SK-N-SH treated with all-trans-retinoic acid at 6 μM for 48 hours (cell line): Measurements from ENCODE around the gene RAD52.

Experiments
- ATAC-seq: fragments of 200-7000 bp; cut with Tn5 transposase; 3 replicates; pipeline ENCODE4 v1.9.1; 2020; ENCODE audit warnings: mild to moderate bottlenecking, moderate library complexity
- ARNTL ChIP-seq: fragments of 450-650 bp; formaldehyde crosslinking; IDR thresholded peaks from 2 replicates; pipeline ENCODE4 v1.5.0; 2020; ENCODE audit warnings: low read depth, mild to moderate bottlenecking, moderate library complexity, borderline replicate concordance
- BACH2 ChIP-seq: fragments of 250-450 bp; sonication (Bioruptor Pico); IDR thresholded peaks from 2 replicates; pipeline ENCODE4 v1.9.0; 2021; ENCODE audit warnings: mild to moderate bottlenecking, borderline replicate concordance
- CREB5 ChIP-seq: fragments of 250-450 bp; sonication (Bioruptor Pico); IDR thresholded peaks from 2 replicates; pipeline ENCODE4 v1.5.1; 2020; ENCODE audit warnings: low read depth, mild to moderate bottlenecking, moderate library complexity
- CSDC2 ChIP-seq: fragments of 250-450 bp; sonication (Bioruptor Pico); IDR thresholded peaks from 2 replicates; pipeline ENCODE4 v1.5.0; 2020; ENCODE audit warnings: mild to moderate bottlenecking, moderate library complexity
- CSRNP3 ChIP-seq: fragments of 250-450 bp; sonication (Bioruptor Pico); IDR thresholded peaks from 2 replicates; pipeline ENCODE4 v1.5.1; 2021; ENCODE audit warnings: mild to moderate bottlenecking, moderate library complexity
- ESRRG ChIP-seq: fragments of 250-450 bp; sonication (Bioruptor Pico); IDR thresholded peaks from 2 replicates; pipeline ENCODE4 v1.6.1; 2021; ENCODE audit warnings: mild to moderate bottlenecking
- OSR1 ChIP-seq: fragments of 250-450 bp; sonication (Bioruptor Pico); IDR thresholded peaks from 2 replicates; pipeline ENCODE4 v1.8.0; 2022; ENCODE audit warnings: moderate library complexity, mild to moderate bottlenecking, inconsistent platforms
- POU6F1 ChIP-seq: fragments of 250-450 bp; sonication (Bioruptor Pico); IDR thresholded peaks from 2 replicates; pipeline ENCODE4 v1.8.0; 2021; ENCODE audit warnings: low read depth, mild to moderate bottlenecking, moderate library complexity, borderline replicate concordance
- RARB ChIP-seq: fragments of 250-450 bp; sonication (Bioruptor Pico); IDR thresholded peaks from 2 replicates; pipeline ENCODE4 v1.8.0; 2021; ENCODE audit warnings: mild to moderate bottlenecking, moderate library complexity
- SNAI2 ChIP-seq: fragments of 250-450 bp; sonication (Bioruptor Pico); IDR thresholded peaks from 2 replicates; pipeline ENCODE4 v1.5.0; 2020; ENCODE audit warnings: mild to moderate bottlenecking, moderate library complexity
- TSHZ2 ChIP-seq: fragments of 250-450 bp; sonication (Bioruptor Pico); IDR thresholded peaks from 2 replicates; pipeline ENCODE4 v1.5.0; 2020; ENCODE audit warnings: mild to moderate bottlenecking, moderate library complexity
- ZC3H10 ChIP-seq: fragments of 250-450 bp; sonication (Bioruptor Pico); IDR thresholded peaks from 2 replicates; pipeline ENCODE4 v1.5.1; 2021; ENCODE audit warnings: mild to moderate bottlenecking, moderate library complexity
- ZFP30 ChIP-seq: fragments of 450-650 bp; formaldehyde crosslinking; IDR thresholded peaks from 2 replicates; pipeline ENCODE4 v1.5.0; 2022; ENCODE audit warnings: mild to moderate bottlenecking, moderate library complexity
- ZNF565 ChIP-seq: fragments of 450-650 bp; formaldehyde crosslinking; conservative IDR thresholded peaks from 2 replicates; pipeline ENCODE4 v1.5.0; 2020; ENCODE audit warnings: low read depth, mild to moderate bottlenecking, moderate library complexity
- ZNF70 ChIP-seq: fragments of 450-650 bp; formaldehyde crosslinking; IDR thresholded peaks from 2 replicates; pipeline ENCODE4 v1.5.0; 2020; ENCODE audit warnings: mild to moderate bottlenecking, moderate library complexity

Gene RAD52

GRCh38 chr12:907413-908185 is 41.9 kb downstream of the RAD52 start (continued):
- TF ChIP-seq CREB5 (CRISPR knock-in tag): no peak
- no peak for TF ChIP-seq CSDC2 (CRISPR knock-in tag)
- no peak for TF ChIP-seq SNAI2
- TF ChIP-seq RARB: no peak
- TF ChIP-seq POU6F1 (CRISPR knock-in tag): no peak
- TF ChIP-seq CSRNP3 (CRISPR knock-in tag): no peak

GRCh38 chr12:906062-906585 is 43.4 kb downstream of the RAD52 start:
- TF ChIP-seq ZC3H10 (no peak), ARNTL (CRISPR knock-in tag) (no peak), TSHZ2 (no peak), ZNF70 (CRISPR knock-in tag) (no peak), ZFP30 (CRISPR knock-in tag) (no peak), ESRRG (CRISPR knock-in tag) (no peak), POU6F1 (CRISPR knock-in tag) (no peak), SNAI2 (no peak), ZNF565 (CRISPR knock-in tag) (no peak), OSR1 (CRISPR knock-in tag) (no peak)
- TF ChIP-seq, all 23 proteins: peak for 0
- ATAC-seq: no peak

GRCh38 chr12:905261-906031 is 44.0 kb downstream of the RAD52 start:
- ATAC-seq: no peak
- TF ChIP-seq BACH2 (no peak), CREB5 (CRISPR knock-in tag) (no peak), ZNF70 (CRISPR knock-in tag) (no peak), RARB (no peak), POU6F1 (CRISPR knock-in tag) (no peak), ZC3H10 (no peak), SNAI2 (no peak)
